Subcutaneous abdominal adipose tissue (tissue), 5 donors: ENCODE data around the gene SYNPR.
"Not testable (repeated sequence)": the region's sequence is repeated elsewhere in the genome, so short reads cannot be mapped to it uniquely, and the experiment has no call there.

Experiments used
- H3K27ac ChIP-seq: one replicate; pipeline ENCODE4 v1.7.0; 2013; ENCODE audit warnings: low read depth, mild to moderate bottlenecking, inconsistent platforms, low read length, moderate library complexity
- H3K27me3 ChIP-seq, 5 donors: one replicate each; pipeline ENCODE4 v1.7.0; 2013; ENCODE audit warnings: low read length in 5 of 5, inconsistent platforms in 1 of 5; ENCODE audit not compliant: control insufficient read depth in 5 of 5, insufficient read depth in 4 of 5
- H3K36me3 ChIP-seq, 5 donors: one replicate each; pipeline ENCODE4 v1.7.0; 2013; ENCODE audit warnings: low read length in 5 of 5; ENCODE audit not compliant: control insufficient read depth in 5 of 5, insufficient read depth in 5 of 5
- H3K4me1 ChIP-seq, 5 donors: one replicate each; pipeline ENCODE4 v1.7.0; 2013; ENCODE audit warnings: low read length in 5 of 5, mild to moderate bottlenecking in 3 of 5, moderate library complexity in 1 of 5; ENCODE audit not compliant: control insufficient read depth in 5 of 5, insufficient read depth in 5 of 5
- H3K4me3 ChIP-seq, 5 donors: one replicate each; pipeline ENCODE4 v1.7.0; 2013; ENCODE audit warnings: low read length in 5 of 5, low read depth in 1 of 5
- H3K9ac ChIP-seq, 5 donors: one replicate each; pipeline ENCODE4 v1.7.0; 2013; ENCODE audit warnings: low read length in 5 of 5, mild to moderate bottlenecking in 4 of 5, moderate library complexity in 3 of 5
- H3K9me3 ChIP-seq, 5 donors: one replicate each; pipeline ENCODE4 v1.7.0; 2013; ENCODE audit warnings: low read length in 5 of 5; ENCODE audit not compliant: control insufficient read depth in 5 of 5
- donor health status: healthy.
- donor health status: healthy.
- donor health status: healthy.
- donor health status: healthy.
- donor health status: healthy.

Gene SYNPR

GRCh38 chr3:63251499-63251898 lies 26.6 kb upstream of the SYNPR start:
- no peak overlapping the region for H3K4me3 ChIP-seq
- H3K36me3 ChIP-seq: no peaks in the 10 kb centered on the region
- no peak overlapping the region for H3K9ac ChIP-seq
- H3K27me3 ChIP-seq: peaks cover 0 to 3% (median 0%) of the 10 kb centered on the region in 5 donors
- H3K27ac ChIP-seq: no peak overlapping the region
- no peaks in the 10 kb centered on the region for H3K4me1 ChIP-seq
- no peaks in the 10 kb centered on the region for H3K9me3 ChIP-seq

- H3K36me3 ChIP-seq, H3K27ac ChIP-seq, H3K4me1 ChIP-seq, H3K9me3 ChIP-seq, H3K27me3 ChIP-seq, H3K4me3 ChIP-seq, H3K9ac ChIP-seq: not testable (repeated sequence)
Measured at GRCh38 chr3:63255819-63256218, 22.3 kb upstream of the SYNPR start.

GRCh38 chr3:63264716-63265115 lies 13.4 kb upstream of the SYNPR start:
- Histone ChIP-seq H3K27ac (no peak overlapping the region), H3K4me1 (no peaks in the 10 kb centered on the region), H3K9me3 (peaks cover 0 to 4% (median 0%) of the 10 kb centered on the region in 5 donors), H3K9ac (no peak overlapping the region), H3K27me3 (no peaks in the 10 kb centered on the region), H3K36me3 (no peaks in the 10 kb centered on the region), H3K4me3 (no peak overlapping the region)

- Histone ChIP-seq H3K9ac (no peak overlapping the region), H3K27me3 (peaks cover 21 to 24% (median 22%) of the 10 kb centered on the region in 5 donors), H3K4me3 (no peak overlapping the region), H3K36me3 (no peaks in the 10 kb centered on the region), H3K9me3 (peaks cover 0 to 6% (median 2%) of the 10 kb centered on the region in 5 donors), H3K4me1 (peaks cover 0 to 4% (median 0%) of the 10 kb centered on the region in 5 donors), H3K27ac (no peak overlapping the region)
Measured at GRCh38 chr3:63274359-63274758, 3.7 kb upstream of the SYNPR start.

GRCh38 chr3:63279005-63279841 lies 1.1 kb downstream of the SYNPR start:
- no peak overlapping the region for H3K27ac ChIP-seq
- peaks cover 0 to 5% (median 0%) of the 10 kb centered on the region in 5 donors for H3K4me1 ChIP-seq
- H3K4me3 ChIP-seq: no peak overlapping the region
- H3K9ac ChIP-seq: no peak overlapping the region
- H3K36me3 ChIP-seq: no peaks in the 10 kb centered on the region
- peaks cover 23 to 26% (median 24%) of the 10 kb centered on the region in 5 donors for H3K27me3 ChIP-seq
- H3K9me3 ChIP-seq: peaks cover 0 to 6% (median 2%) of the 10 kb centered on the region in 5 donors

GRCh38 chr3:63287610-63288009 lies 9.5 kb downstream of the SYNPR start:
- Histone ChIP-seq H3K27me3 (no peaks in the 10 kb centered on the region), H3K4me3 (no peak overlapping the region), H3K4me1 (no peaks in the 10 kb centered on the region), H3K9me3 (no peaks in the 10 kb centered on the region), H3K36me3 (no peaks in the 10 kb centered on the region), H3K27ac (no peak overlapping the region), H3K9ac (no peak overlapping the region)

- no peaks in the 10 kb centered on the region for H3K9me3 ChIP-seq
Measured at GRCh38 chr3:63290686-63291085, 12.6 kb downstream of the SYNPR start.

GRCh38 chr3:63294332-63294731 lies 16.2 kb downstream of the SYNPR start:
- no peak overlapping the region for H3K4me3 ChIP-seq
- H3K4me1 ChIP-seq: no peaks in the 10 kb centered on the region
- no peaks in the 10 kb centered on the region for H3K27me3 ChIP-seq
- peaks cover 0 to 3% (median 0%) of the 10 kb centered on the region in 5 donors for H3K9me3 ChIP-seq
- no peaks in the 10 kb centered on the region for H3K36me3 ChIP-seq
- no peak overlapping the region for H3K27ac ChIP-seq
- no peak overlapping the region for H3K9ac ChIP-seq

More at GRCh38 chr3:63290686-63291085, 12.6 kb downstream of the SYNPR start:
- Histone ChIP-seq H3K36me3 (no peaks in the 10 kb centered on the region), H3K4me3 (no peak overlapping the region), H3K9ac (no peak overlapping the region), H3K27ac (no peak overlapping the region), H3K27me3 (no peaks in the 10 kb centered on the region), H3K4me1 (no peaks in the 10 kb centered on the region)

GRCh38 chr3:63295356-63295755 lies 17.2 kb downstream of the SYNPR start:
- H3K9me3 ChIP-seq: peaks cover 0 to 3% (median 0%) of the 10 kb centered on the region in 5 donors
- no peak overlapping the region for H3K27ac ChIP-seq
- no peaks in the 10 kb centered on the region for H3K4me1 ChIP-seq
- H3K36me3 ChIP-seq: no peaks in the 10 kb centered on the region
- H3K27me3 ChIP-seq: no peaks in the 10 kb centered on the region
- no peak overlapping the region for H3K4me3 ChIP-seq
- H3K9ac ChIP-seq: no peak overlapping the region

GRCh38 chr3:63295806-63296205 lies 17.7 kb downstream of the SYNPR start:
- peaks cover 0 to 3% (median 0%) of the 10 kb centered on the region in 5 donors for H3K9me3 ChIP-seq
- no peak overlapping the region for H3K4me3 ChIP-seq
- no peaks in the 10 kb centered on the region for H3K27me3 ChIP-seq
- H3K9ac ChIP-seq: no peak overlapping the region
- no peaks in the 10 kb centered on the region for H3K4me1 ChIP-seq
- no peaks in the 10 kb centered on the region for H3K36me3 ChIP-seq
- H3K27ac ChIP-seq: no peak overlapping the region
